HL-60 (cell line): Measurements from ENCODE around the gene KAT8.
"Not testable (repeated sequence)": the region's sequence is repeated elsewhere in the genome, so short reads cannot be mapped to it uniquely, and the experiment has no call there.

Experiments used
- DNase-seq, 2 experiments: peaks; one replicate each; pipeline ENCODE4 v3.0.0-alpha.2; 2010 to 2020; ENCODE audit warnings: low read depth in 1 of 2, low spot score in 1 of 2
- H3K27ac ChIP-seq: fragments of 250-450 bp; sonication (Bioruptor Pico); replicated peaks from 2 replicates; pipeline ENCODE4 v1.5.1; 2020; ENCODE audit warnings: mild to moderate bottlenecking, moderate library complexity
- H3K27me3 ChIP-seq: fragments of 250-450 bp; sonication (Bioruptor Pico); 2 replicates; pipeline ENCODE4 v1.5.1; 2021; ENCODE audit warnings: mild to moderate bottlenecking, moderate library complexity; ENCODE audit not compliant: insufficient read depth, poor library complexity, severe bottlenecking
- H3K4me3 ChIP-seq: replicated peaks from 2 replicates; pipeline ENCODE4 v1.5.1; 2011; ENCODE audit warnings: mild to moderate bottlenecking, control low read depth, low read length; ENCODE audit not compliant: insufficient read depth
- CTCF ChIP-seq: IDR thresholded peaks from one replicate; pipeline ENCODE4 v1.5.1; 2011; ENCODE audit warnings: low read length, control low read depth, inconsistent platforms; ENCODE audit not compliant: insufficient read depth
- GABPA ChIP-seq: IDR thresholded peaks from 2 replicates; pipeline ENCODE4 v1.6.1; 2012; ENCODE audit warnings: low read depth
- POLR2AphosphoS5 ChIP-seq: IDR thresholded peaks from 2 replicates; pipeline ENCODE4 v1.6.1; 2012; ENCODE audit warnings: low read depth
- REST ChIP-seq: IDR thresholded peaks from 2 replicates; pipeline ENCODE4 v1.6.1; 2012; ENCODE audit warnings: low read depth; ENCODE audit not compliant: insufficient replicate concordance
- SPI1 ChIP-seq: IDR thresholded peaks from 2 replicates; pipeline ENCODE4 v1.6.1; 2012; ENCODE audit warnings: low read depth, mild to moderate bottlenecking, borderline replicate concordance

KAT8 gene

GRCh38 chr16:31135535-31136286, 18.2 kb downstream of the KAT8 start, which contains the start of gene PRSS8:
PRSS8 (minus strand) TSS chr16:31135727; CDS start chr16:31135498, 229 bp downstream.
- TF ChIP-seq REST (no peak), POLR2AphosphoS5 (no peak), GABPA (no peak), SPI1 (no peak), CTCF (no peak)
- no peak for DNase-seq
- no peak within 1 kb of the TSS for H3K4me3 ChIP-seq
- H3K27ac ChIP-seq = peak within 1 kb of the TSS; percentile 34
- no peaks in the 10 kb centered on the region for H3K27me3 ChIP-seq

- DNase-seq = no peak
- TF ChIP-seq SPI1 (no peak), CTCF (no peak), POLR2AphosphoS5 (no peak), GABPA (no peak), REST (no peak)
- Histone ChIP-seq H3K4me3 (no peak overlapping the region), H3K27ac (no peak overlapping the region), H3K27me3 (no peaks in the 10 kb centered on the region)
Measured at GRCh38 chr16:31136287-31136662, 18.8 kb downstream of the KAT8 start.

- H3K4me3 ChIP-seq, DNase-seq, H3K27me3 ChIP-seq, H3K27ac ChIP-seq: not testable (repeated sequence)
Measured at GRCh38 chr16:31136822-31137499, 19.5 kb downstream of the KAT8 start.

GRCh38 chr16:31138621-31139578, 21.4 kb downstream of the KAT8 start:
- no peak overlapping the region for H3K4me3 ChIP-seq
- no peaks in the 10 kb centered on the region for H3K27me3 ChIP-seq
- DNase-seq = no peak
- H3K27ac ChIP-seq = no peak overlapping the region
- TF ChIP-seq POLR2AphosphoS5 = no peak
- no peak for TF ChIP-seq SPI1
- no peak for TF ChIP-seq CTCF
- TF ChIP-seq REST = no peak
- no peak for TF ChIP-seq GABPA

GRCh38 chr16:31141071-31141469, 23.6 kb downstream of the KAT8 start:
- DNase-seq, H3K27me3 ChIP-seq, H3K4me3 ChIP-seq: not testable (repeated sequence)
- peak overlapping the region; percentile 70 for H3K27ac ChIP-seq
